SK-N-SH treated with all-trans-retinoic acid at 6 μM for 48 hours (cell line): ENCODE results near the gene ELOVL6.

Source experiments
- ARNTL ChIP-seq: fragments of 450-650 bp; formaldehyde crosslinking; IDR thresholded peaks from 2 replicates; pipeline ENCODE4 v1.5.0; 2020; ENCODE audit warnings: low read depth, mild to moderate bottlenecking, moderate library complexity, borderline replicate concordance
- CSDC2 ChIP-seq: fragments of 250-450 bp; sonication (Bioruptor Pico); IDR thresholded peaks from 2 replicates; pipeline ENCODE4 v1.5.0; 2020; ENCODE audit warnings: mild to moderate bottlenecking, moderate library complexity
- OSR1 ChIP-seq: fragments of 250-450 bp; sonication (Bioruptor Pico); IDR thresholded peaks from 2 replicates; pipeline ENCODE4 v1.8.0; 2022; ENCODE audit warnings: moderate library complexity, mild to moderate bottlenecking, inconsistent platforms
- RARB ChIP-seq: fragments of 250-450 bp; sonication (Bioruptor Pico); IDR thresholded peaks from 2 replicates; pipeline ENCODE4 v1.8.0; 2021; ENCODE audit warnings: mild to moderate bottlenecking, moderate library complexity
- ZNF70 ChIP-seq: fragments of 450-650 bp; formaldehyde crosslinking; IDR thresholded peaks from 2 replicates; pipeline ENCODE4 v1.5.0; 2020; ENCODE audit warnings: mild to moderate bottlenecking, moderate library complexity
- ZNF8 ChIP-seq: fragments of 450-650 bp; formaldehyde crosslinking; IDR thresholded peaks from 2 replicates; pipeline ENCODE4 v1.5.0; 2020; ENCODE audit warnings: mild to moderate bottlenecking, moderate library complexity
- TF ChIP-seq, protein P1 (sequence below): fragments of 250-450 bp; sonication (Bioruptor Pico); IDR thresholded peaks from 2 replicates; pipeline ENCODE4 v1.8.0; 2020; ENCODE audit warnings: mild to moderate bottlenecking, moderate library complexity, borderline replicate concordance

DNA sequence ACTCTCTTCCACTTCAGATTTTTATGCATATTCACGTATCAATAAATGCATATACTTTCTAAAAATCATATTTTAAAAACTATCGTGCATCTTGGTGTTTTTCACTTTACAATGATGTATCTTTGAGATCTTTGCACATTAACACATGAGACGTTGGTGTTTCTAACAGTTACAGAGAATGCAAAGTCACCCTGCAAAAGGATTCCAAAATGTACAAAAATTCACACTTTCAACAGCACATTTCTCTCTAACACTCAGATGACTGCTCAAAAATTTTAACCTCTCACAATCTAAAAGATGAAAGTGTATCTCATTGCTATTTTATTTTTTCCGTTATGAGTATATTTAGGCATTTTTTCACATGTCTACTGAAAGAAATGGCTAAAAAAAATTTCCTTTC, 38.9 kb downstream of the ELOVL6 start:
- TF ChIP-seq ARNTL (CRISPR knock-in tag): no peak
- no peak for TF ChIP-seq RARB (CRISPR knock-in tag)
- no peak for TF ChIP-seq ZNF70 (CRISPR knock-in tag)
- no peak for TF ChIP-seq ZNF8 (CRISPR knock-in tag)
- TF ChIP-seq, protein P1, sequence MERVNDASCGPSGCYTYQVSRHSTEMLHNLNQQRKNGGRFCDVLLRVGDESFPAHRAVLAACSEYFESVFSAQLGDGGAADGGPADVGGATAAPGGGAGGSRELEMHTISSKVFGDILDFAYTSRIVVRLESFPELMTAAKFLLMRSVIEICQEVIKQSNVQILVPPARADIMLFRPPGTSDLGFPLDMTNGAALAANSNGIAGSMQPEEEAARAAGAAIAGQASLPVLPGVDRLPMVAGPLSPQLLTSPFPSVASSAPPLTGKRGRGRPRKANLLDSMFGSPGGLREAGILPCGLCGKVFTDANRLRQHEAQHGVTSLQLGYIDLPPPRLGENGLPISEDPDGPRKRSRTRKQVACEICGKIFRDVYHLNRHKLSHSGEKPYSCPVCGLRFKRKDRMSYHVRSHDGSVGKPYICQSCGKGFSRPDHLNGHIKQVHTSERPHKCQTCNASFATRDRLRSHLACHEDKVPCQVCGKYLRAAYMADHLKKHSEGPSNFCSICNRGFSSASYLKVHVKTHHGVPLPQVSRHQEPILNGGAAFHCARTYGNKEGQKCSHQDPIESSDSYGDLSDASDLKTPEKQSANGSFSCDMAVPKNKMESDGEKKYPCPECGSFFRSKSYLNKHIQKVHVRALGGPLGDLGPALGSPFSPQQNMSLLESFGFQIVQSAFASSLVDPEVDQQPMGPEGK (CRISPR knock-in tag): no peak
- no peak for TF ChIP-seq CSDC2 (CRISPR knock-in tag)
- TF ChIP-seq OSR1: no peak
